HepG2 (cell line): ENCODE data around the gene PCAT6. TPM values are rescaled to one million over a fixed set of nuclear protein-coding genes. Genes with fewer than 3 reads are reported as not detected.
A peak's percentile ranks its signal among the peaks of the same experiment; 100 is the strongest.

Source experiments
- ARNT ChIP-seq: fragments of 450-650 bp; IDR thresholded peaks from 2 replicates; pipeline ENCODE4 v1.6.1; 2017
- DNMT1 ChIP-seq: sonication (generic); formaldehyde crosslinking; IDR thresholded peaks from 2 replicates; pipeline ENCODE4 v1.5.1; 2020; ENCODE audit warnings: mild to moderate bottlenecking, missing genetic modification reagents
- ESRRA ChIP-seq: sonication (generic); formaldehyde crosslinking; IDR thresholded peaks from 2 replicates; pipeline ENCODE4 v1.5.1; 2020; ENCODE audit warnings: mild to moderate bottlenecking, low read depth, missing genetic modification reagents
- FOXK1 ChIP-seq: sonication (generic); formaldehyde crosslinking; IDR thresholded peaks from 2 replicates; pipeline ENCODE4 v1.4.0; 2020; ENCODE audit warnings: low read depth, missing genetic modification reagents, borderline replicate concordance
- GABPA ChIP-seq, 2 experiments: IDR thresholded peaks; 2 replicates each; pipeline ENCODE4 v1.6.1; 2011 to 2016; ENCODE audit warnings: low read depth in 2 of 2, low read length in 1 of 2, missing biosample characterization in 1 of 2, missing genetic modification characterization in 1 of 2
- KDM5B ChIP-seq: sonication (generic); formaldehyde crosslinking; IDR thresholded peaks from 2 replicates; pipeline ENCODE4 v1.4.0; 2020; ENCODE audit warnings: missing genetic modification reagents, mild to moderate bottlenecking, borderline replicate concordance
- MAF1 ChIP-seq: sonication (generic); formaldehyde crosslinking; IDR thresholded peaks from 2 replicates; pipeline ENCODE4 v1.5.0; 2020; ENCODE audit warnings: missing genetic modification reagents, borderline replicate concordance
- MTERF4 ChIP-seq: sonication (generic); formaldehyde crosslinking; IDR thresholded peaks from 2 replicates; pipeline ENCODE4 v1.8.0; 2023; ENCODE audit warnings: mild to moderate bottlenecking, missing genetic modification reagents
- NAIF1 ChIP-seq: sonication (generic); formaldehyde crosslinking; IDR thresholded peaks from 2 replicates; pipeline ENCODE4 v1.5.0; 2020; ENCODE audit warnings: mild to moderate bottlenecking, missing genetic modification reagents, borderline replicate concordance
- PAX8 ChIP-seq: sonication (generic); formaldehyde crosslinking; IDR thresholded peaks from 2 replicates; pipeline ENCODE4 v1.8.0; 2022; ENCODE audit warnings: mild to moderate bottlenecking, missing genetic modification reagents, borderline replicate concordance
- POLR2A ChIP-seq, 2 experiments: IDR thresholded peaks; 2 replicates each; pipeline ENCODE4 v1.6.1; 2011; ENCODE audit warnings: low read depth in 2 of 2, low read length in 2 of 2, mild to moderate bottlenecking in 1 of 2, moderate library complexity in 1 of 2; ENCODE audit not compliant: insufficient read depth in 1 of 2
- SKI ChIP-seq: fragments of 450-650 bp; IDR thresholded peaks from one replicate; pipeline ENCODE4 v1.6.1; 2018; ENCODE audit warnings: mild to moderate bottlenecking; ENCODE audit not compliant: partially characterized antibody
- SOX13 ChIP-seq, 3 experiments: fragments of 450-650 bp in 1 of 3; sonication (generic) in 1 of 3; formaldehyde crosslinking in 1 of 3; IDR thresholded peaks in 2 of 3; conservative IDR thresholded peaks in 1 of 3; 2 replicates each; pipeline versions ENCODE4 v1.5.0 to v1.6.1; 2016 to 2020; ENCODE audit warnings: antibody characterized with exemption in 1 of 3, mild to moderate bottlenecking in 1 of 3, missing compliant biosample characterization in 1 of 3, missing genetic modification reagents in 1 of 3, moderate library complexity in 1 of 3
- TFDP1 ChIP-seq: IDR thresholded peaks from 2 replicates; pipeline ENCODE4 v1.6.1; 2016; ENCODE audit warnings: missing compliant biosample characterization, missing genetic modification reagents, borderline replicate concordance
- TFDP2 ChIP-seq: sonication (generic); formaldehyde crosslinking; IDR thresholded peaks from 2 replicates; pipeline ENCODE4 v1.4.0; 2020; ENCODE audit warnings: missing genetic modification reagents
- ZFP82 ChIP-seq: sonication (generic); formaldehyde crosslinking; IDR thresholded peaks from 2 replicates; pipeline ENCODE4 v1.5.1; 2020; ENCODE audit warnings: mild to moderate bottlenecking, missing genetic modification reagents, borderline replicate concordance
- ZMAT3 ChIP-seq: sonication (generic); formaldehyde crosslinking; conservative IDR thresholded peaks from 2 replicates; pipeline ENCODE4 v1.7.0; 2021; ENCODE audit warnings: missing genetic modification reagents
- ZNF292 ChIP-seq: sonication (generic); formaldehyde crosslinking; IDR thresholded peaks from 2 replicates; pipeline ENCODE4 v1.8.1; 2022; ENCODE audit warnings: mild to moderate bottlenecking, low read depth, missing genetic modification reagents, borderline replicate concordance
- ZNF44 ChIP-seq: sonication (generic); formaldehyde crosslinking; IDR thresholded peaks from 2 replicates; pipeline ENCODE4 v1.5.1; 2020; ENCODE audit warnings: mild to moderate bottlenecking, missing genetic modification reagents
- ZNF792 ChIP-seq: IDR thresholded peaks from 2 replicates; pipeline ENCODE4 v1.6.1; 2016
- polyA plus RNA-seq, 8 experiments: library from polyadenylated mRNA; depleted of rRNA in 3 of 8; stranded (reverse) in 7 of 8; unstranded in 1 of 8; fragments of >200 nt; fragmentation: Illumina TruSeq in 4 of 8; extraction: Trizol in 4 of 8; gene quantifications; 2 replicates each; pipeline versions ENCODE4 v1.2.1 to v1.2.3, GENCODE V29; 2011 to 2016; ENCODE audit warnings: low read depth in 4 of 8, missing spikeins in 1 of 8, mixed read lengths in 1 of 8; ENCODE audit not compliant: insufficient read depth in 1 of 8
- total RNA-seq, 5 experiments: library from RNA; depleted of rRNA; stranded (reverse); fragments of >200 nt; fragmentation: Illumina TruSeq; extraction: Trizol; gene quantifications; 2 replicates each; pipeline ENCODE4 v1.2.3, GENCODE V29; 2016; ENCODE audit warnings: low read depth in 1 of 5
- TF ChIP-seq, protein P1 (sequence below): sonication (generic); formaldehyde crosslinking; IDR thresholded peaks from 2 replicates; pipeline ENCODE4 v1.4.0; 2020; ENCODE audit warnings: mild to moderate bottlenecking, missing genetic modification reagents
- TF ChIP-seq, protein P2 (sequence below): sonication (generic); formaldehyde crosslinking; IDR thresholded peaks from 2 replicates; pipeline ENCODE4 v1.8.1; 2023; ENCODE audit warnings: mild to moderate bottlenecking, inconsistent platforms, moderate library complexity, missing genetic modification reagents, borderline replicate concordance

The PCAT6 gene
- total and polyA plus RNA-seq, 2 of the 13 experiments (the other 11 are each of a cell fraction or from before 2014, with no cell fraction given) = 0.60 to 4.4 TPM

GRCh38 chr1:202811296-202812175 is 782 bp downstream of the PCAT6 start (continued):
- TF ChIP-seq PAX8 (CRISPR knock-in tag) (no peak; the same call in 1 of the 2 replicates), GABPA (IDR thresholded peaks at IDR 0.05; ENCODE audit: low read depth, low read length) (no peak), GABPA (CRISPR knock-in tag; IDR thresholded peaks at IDR 0.05; ENCODE audit: low read depth) (peak; percentile 30; the same call in 1 of the 2 replicates), DNMT1 (CRISPR knock-in tag) (peak; percentile 37; the same call in 1 of the 2 replicates), ZFP82 (CRISPR knock-in tag) (peak; percentile 47; the same call in 1 of the 2 replicates), ZMAT3 (0 out of 2 replicates have a peak, but pooled peaks have one; percentile 52), POLR2A (IDR thresholded peaks at IDR 0.05; ENCODE audit: insufficient read depth in 1 of 2, low read depth in 2 of 2, low read length in 2 of 2) (0 out of 4 replicates have a peak, but pooled peaks of 1 of the 2 experiments have one; percentile 3), NAIF1 (CRISPR knock-in tag) (0 out of 2 replicates have a peak, but pooled peaks have one; percentile 20), TFDP1 (CRISPR knock-in tag) (peak; percentile 59; the same call in 1 of the 2 replicates), FOXK1 (CRISPR knock-in tag) (no peak), TFDP2 (CRISPR knock-in tag) (no peak), MTERF4 (CRISPR knock-in tag) (0 out of 2 replicates have a peak, but pooled peaks have one; percentile 6), SKI (no peak), ZNF292 (no peak), ZNF44 (CRISPR knock-in tag) (peak; percentile 73; the same call in 1 of the 2 replicates), SOX13 (IDR thresholded peaks at IDR 0.05) (no peak), SOX13 (CRISPR knock-in tag; conservative IDR thresholded peaks at IDR 0.05 in 1 of 2, IDR thresholded peaks at IDR 0.05 in 1 of 2) (peak in 1 of 2 experiments; percentile 34; a peak in 1 of 4 replicates), ESRRA (CRISPR knock-in tag) (no peak; the same call in 1 of the 2 replicates), KDM5B (CRISPR knock-in tag) (peak; percentile 21; the same call in 1 of the 2 replicates), ARNT (no peak), ZNF792 (CRISPR knock-in tag) (0 out of 2 replicates have a peak, but pooled peaks have one; percentile 3), MAF1 (CRISPR knock-in tag) (no peak)
- TF ChIP-seq, protein P1, sequence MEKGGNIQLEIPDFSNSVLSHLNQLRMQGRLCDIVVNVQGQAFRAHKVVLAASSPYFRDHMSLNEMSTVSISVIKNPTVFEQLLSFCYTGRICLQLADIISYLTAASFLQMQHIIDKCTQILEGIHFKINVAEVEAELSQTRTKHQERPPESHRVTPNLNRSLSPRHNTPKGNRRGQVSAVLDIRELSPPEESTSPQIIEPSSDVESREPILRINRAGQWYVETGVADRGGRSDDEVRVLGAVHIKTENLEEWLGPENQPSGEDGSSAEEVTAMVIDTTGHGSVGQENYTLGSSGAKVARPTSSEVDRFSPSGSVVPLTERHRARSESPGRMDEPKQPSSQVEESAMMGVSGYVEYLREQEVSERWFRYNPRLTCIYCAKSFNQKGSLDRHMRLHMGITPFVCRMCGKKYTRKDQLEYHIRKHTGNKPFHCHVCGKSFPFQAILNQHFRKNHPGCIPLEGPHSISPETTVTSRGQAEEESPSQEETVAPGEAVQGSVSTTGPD (CRISPR knock-in tag) = no peak
- TF ChIP-seq, protein P2, sequence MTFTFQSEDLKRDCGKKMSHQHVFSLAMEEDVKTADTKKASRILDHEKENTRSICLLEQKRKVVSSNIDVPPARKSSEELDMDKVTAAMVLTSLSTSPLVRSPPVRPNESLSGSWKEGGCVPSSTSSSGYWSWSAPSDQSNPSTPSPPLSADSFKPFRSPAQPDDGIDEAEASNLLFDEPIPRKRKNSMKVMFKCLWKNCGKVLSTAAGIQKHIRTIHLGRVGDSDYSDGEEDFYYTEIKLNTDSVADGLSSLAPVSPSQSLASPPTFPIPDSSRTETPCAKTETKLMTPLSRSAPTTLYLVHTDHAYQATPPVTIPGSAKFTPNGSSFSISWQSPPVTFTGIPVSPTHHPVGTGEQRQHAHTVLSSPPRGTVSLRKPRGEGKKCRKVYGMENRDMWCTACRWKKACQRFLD (CRISPR knock-in tag) = no peak
